ENCODE measurements around the gene MYL3.
A peak's percentile ranks its signal among the peaks of the same experiment; 100 is the strongest.
"Not testable (repeated sequence)": the region's sequence is repeated elsewhere in the genome, so short reads cannot be mapped to it uniquely, and the experiment has no call there.

MYL3 gene

GRCh38 chr3:46863261-46863782 is at the start of gene MYL3:
Gene MYL3 (minus strand): TSS chr3:46863444. CDS start chr3:46863390, 54 bp downstream.
- DNase-seq = no peak

- DNase-seq = no peak
Measured at GRCh38 chr3:46912986-46913385, 49.7 kb upstream of the MYL3 start.

GRCh38 chr3:46910914-46911313 is 47.7 kb upstream of the MYL3 start:
- DNase-seq = not testable (repeated sequence)

- DNase-seq = no peak
Measured at GRCh38 chr3:46910166-46910760, 47.0 kb upstream of the MYL3 start.

GRCh38 chr3:46909535-46910161 is 46.4 kb upstream of the MYL3 start:
- DNase-seq = peak; percentile 53

- no peak for DNase-seq
Measured at GRCh38 chr3:46908986-46909534, 45.8 kb upstream of the MYL3 start.

- no peak for DNase-seq
Measured at GRCh38 chr3:46908294-46908985, 45.2 kb upstream of the MYL3 start.

GRCh38 chr3:46907960-46908293 is 44.7 kb upstream of the MYL3 start:
- no peak for DNase-seq

- no peak for DNase-seq
Measured at GRCh38 chr3:46907271-46907670, 44.0 kb upstream of the MYL3 start.

- no peak for DNase-seq
Measured at GRCh38 chr3:46906471-46907058, 43.3 kb upstream of the MYL3 start.

GRCh38 chr3:46905661-46906451 is 42.6 kb upstream of the MYL3 start:
- DNase-seq = no peak

GRCh38 chr3:46905213-46905560 is 41.9 kb upstream of the MYL3 start:
- DNase-seq = no peak

GRCh38 chr3:46904303-46905212 is 41.3 kb upstream of the MYL3 start:
- no peak for DNase-seq

- DNase-seq = no peak
Measured at GRCh38 chr3:46903341-46904302, 40.4 kb upstream of the MYL3 start.

- no peak for DNase-seq
Measured at GRCh38 chr3:46902188-46902631, 39.0 kb upstream of the MYL3 start.

GRCh38 chr3:46901591-46902187 is 38.4 kb upstream of the MYL3 start:
- DNase-seq = no peak

GRCh38 chr3:46901061-46901460 is 37.8 kb upstream of the MYL3 start:
- DNase-seq = no peak

GRCh38 chr3:46900356-46900755 is 37.1 kb upstream of the MYL3 start:
- no peak for DNase-seq

- no peak for DNase-seq
Measured at GRCh38 chr3:46900007-46900292, 36.7 kb upstream of the MYL3 start.

Measured in NCI-H2171 (cell line).